Panc1 (cell line): ENCODE results near the gene DPEP1. TPM values are rescaled to one million over a fixed set of nuclear protein-coding genes. Genes with fewer than 3 reads are reported as not detected.

Experiments used
- ATAC-seq: fragments of 200-7000 bp; cut with Tn5 transposase; 2 replicates; pipeline ENCODE4 v1.9.1; 2020; ENCODE audit warnings: mild to moderate bottlenecking, moderate library complexity
- BruUV-seq: library from RNA; stranded (reverse); fragments of 400-500 nt; replicated peaks from 2 replicates; lab custom pipeline; 2021; lab: Mats Ljungman, UMichigan
- CTCF ChIA-PET: fragments of 300-600 bp; sonication (Branson Sonifier 250); formaldehyde crosslinking; loops from one replicate; lab custom pipeline; 2022; ENCODE audit warnings: antibody characterized with exemption; lab: Charles Lee
- POLR2A ChIA-PET: fragments of 300-600 bp; sonication (Branson Sonifier 250); formaldehyde crosslinking; loops from one replicate; lab custom pipeline; 2022; ENCODE audit warnings: antibody characterized with exemption; lab: Charles Lee
- DNase-seq: peaks from one replicate; pipeline ENCODE4 v3.0.0-alpha.2; 2010; ENCODE audit warnings: low read depth, low spot score
- H3K27ac ChIP-seq: 2 replicates; pipeline ENCODE4 v1.5.1; 2011; ENCODE audit warnings: mild to moderate bottlenecking, low read length, inconsistent platforms
- H3K27me3 ChIP-seq: fragments of 200-500 bp; sonication (Bioruptor generic); 2 replicates; pipeline ENCODE4 v1.6.0; 2014; ENCODE audit warnings: low read length, inconsistent platforms; ENCODE audit not compliant: control insufficient read depth, insufficient read depth
- H3K36me3 ChIP-seq: fragments of 200-500 bp; sonication (Bioruptor generic); 2 replicates; pipeline ENCODE4 v1.5.1; 2014; ENCODE audit warnings: inconsistent platforms, mild to moderate bottlenecking, low read length, moderate library complexity; ENCODE audit not compliant: control insufficient read depth, insufficient read depth
- H3K4me1 ChIP-seq: 2 replicates; pipeline ENCODE4 v1.5.1; 2011; ENCODE audit warnings: inconsistent platforms, mild to moderate bottlenecking, low read length, moderate library complexity; ENCODE audit not compliant: control insufficient read depth, insufficient read depth
- H3K4me3 ChIP-seq, 2 experiments: 2 replicates each; pipeline ENCODE4 v1.5.1; 2011 to 2012; ENCODE audit warnings: low read depth in 2 of 2, low read length in 2 of 2, mild to moderate bottlenecking in 2 of 2, inconsistent platforms in 1 of 2, moderate library complexity in 1 of 2
- H3K9me3 ChIP-seq: fragments of 200-500 bp; sonication (Bioruptor generic); 2 replicates; pipeline ENCODE4 v1.5.1; 2014; ENCODE audit warnings: low read depth, mild to moderate bottlenecking, inconsistent platforms, low read length, moderate library complexity; ENCODE audit not compliant: control insufficient read depth, insufficient read depth
- POLR2AphosphoS5 ChIP-seq: IDR thresholded peaks from 2 replicates; pipeline ENCODE4 v1.6.1; 2012; ENCODE audit warnings: mild to moderate bottlenecking, low read depth, low read length, moderate library complexity
- SIN3A ChIP-seq: IDR thresholded peaks from 2 replicates; pipeline ENCODE4 v1.6.1; 2012; ENCODE audit warnings: low read depth, mild to moderate bottlenecking, low read length, moderate library complexity, borderline replicate concordance; ENCODE audit not compliant: insufficient read depth
- TCF7L2 ChIP-seq: IDR thresholded peaks from 2 replicates; pipeline ENCODE4 v1.6.1; 2011; ENCODE audit warnings: mild to moderate bottlenecking, low read depth, low read length, inconsistent platforms
- in situ Hi-C: cut with HindIII; loops from 2 replicates; pipeline ENCODE4 v1.10.0; 2016; ENCODE audit warnings: low sequenced_read_pairs, low pct_unique_long_range_greater_than_20kb
- intact Hi-C: fragments of 100-400 bp; cut with micrococcal nuclease; formaldehyde crosslinking; loops from one replicate; pipeline ENCODE4 v1.10.0; 2022; ENCODE audit not compliant: unreplicated experiment
- total RNA-seq: library from RNA; stranded (reverse); gene quantifications from one replicate; pipeline ENCODE4 v1.2.1, GENCODE V29; 2021; ENCODE audit not compliant: unreplicated experiment
- TF ChIP-seq, protein P1 (sequence below): fragments of 450-650 bp; IDR thresholded peaks from 2 replicates; pipeline ENCODE4 v1.5.1; 2017; ENCODE audit warnings: mild to moderate bottlenecking
- TF ChIP-seq, protein P2 (sequence below), 2 experiments: IDR thresholded peaks; 2 replicates each; pipeline ENCODE4 v1.6.1; 2011 to 2012; ENCODE audit warnings: low read depth in 2 of 2, control low read depth in 1 of 2, low read length in 1 of 2, mild to moderate bottlenecking in 1 of 2, moderate library complexity in 1 of 2; ENCODE audit not compliant: insufficient read depth in 1 of 2

The DPEP1 gene
- total RNA-seq, 1 experiment from 2014 or later = 0.18 TPM

DNA sequence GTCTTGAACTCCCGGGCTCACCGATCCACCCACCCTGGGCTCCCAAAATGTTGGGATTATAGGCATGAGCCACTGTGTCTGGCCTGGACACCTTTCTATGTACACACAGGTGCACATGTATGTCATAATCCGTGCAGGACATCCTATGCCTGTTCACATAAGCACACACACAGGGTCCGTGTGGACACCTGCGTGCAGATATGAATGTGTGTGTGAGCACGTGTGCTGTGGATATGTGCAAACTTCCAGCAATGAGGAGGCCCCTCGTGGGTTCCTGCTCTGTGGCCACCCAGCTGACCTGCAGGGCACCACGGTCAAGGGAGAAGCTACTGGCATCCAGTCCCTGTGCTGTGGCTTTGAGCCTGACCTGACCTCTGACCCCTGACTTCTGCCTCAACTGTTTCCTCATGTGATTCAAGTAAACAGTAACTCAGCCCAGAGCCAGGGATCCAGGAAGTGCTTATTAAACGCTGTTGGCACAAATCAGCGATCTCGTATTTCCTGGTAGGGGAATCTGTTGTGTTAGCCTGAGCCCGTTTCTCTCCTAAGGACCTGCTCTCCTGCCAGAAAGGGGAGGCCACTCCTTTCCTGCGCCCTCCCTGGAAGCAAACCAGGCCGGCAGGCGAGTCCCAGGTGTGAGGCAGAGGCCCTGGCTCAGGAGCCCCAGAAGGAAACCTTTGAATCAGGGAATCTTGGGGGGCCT lies 31.4 kb upstream of the DPEP1 start:
- DNase-seq (no peak), ATAC-seq (peak; percentile 18; the same call in 1 of the 2 replicates)
- Histone ChIP-seq H3K36me3 (no peaks in the 10 kb centered on the region), H3K9me3 (no peaks in the 10 kb centered on the region), H3K4me1 (peaks cover 11% of the 10 kb centered on the region), H3K27ac (no peak overlapping the region), H3K4me3 (no peak overlapping the region), H3K27me3 (no peaks in the 10 kb centered on the region)
- intact Hi-C loops = no loop called here
- in situ Hi-C loops = no loop called here
- no peak for TF ChIP-seq POLR2AphosphoS5
- TF ChIP-seq, protein P1, sequence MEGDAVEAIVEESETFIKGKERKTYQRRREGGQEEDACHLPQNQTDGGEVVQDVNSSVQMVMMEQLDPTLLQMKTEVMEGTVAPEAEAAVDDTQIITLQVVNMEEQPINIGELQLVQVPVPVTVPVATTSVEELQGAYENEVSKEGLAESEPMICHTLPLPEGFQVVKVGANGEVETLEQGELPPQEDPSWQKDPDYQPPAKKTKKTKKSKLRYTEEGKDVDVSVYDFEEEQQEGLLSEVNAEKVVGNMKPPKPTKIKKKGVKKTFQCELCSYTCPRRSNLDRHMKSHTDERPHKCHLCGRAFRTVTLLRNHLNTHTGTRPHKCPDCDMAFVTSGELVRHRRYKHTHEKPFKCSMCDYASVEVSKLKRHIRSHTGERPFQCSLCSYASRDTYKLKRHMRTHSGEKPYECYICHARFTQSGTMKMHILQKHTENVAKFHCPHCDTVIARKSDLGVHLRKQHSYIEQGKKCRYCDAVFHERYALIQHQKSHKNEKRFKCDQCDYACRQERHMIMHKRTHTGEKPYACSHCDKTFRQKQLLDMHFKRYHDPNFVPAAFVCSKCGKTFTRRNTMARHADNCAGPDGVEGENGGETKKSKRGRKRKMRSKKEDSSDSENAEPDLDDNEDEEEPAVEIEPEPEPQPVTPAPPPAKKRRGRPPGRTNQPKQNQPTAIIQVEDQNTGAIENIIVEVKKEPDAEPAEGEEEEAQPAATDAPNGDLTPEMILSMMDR = no peak
- TF ChIP-seq SIN3A = no peak
- TF ChIP-seq, protein P2, sequence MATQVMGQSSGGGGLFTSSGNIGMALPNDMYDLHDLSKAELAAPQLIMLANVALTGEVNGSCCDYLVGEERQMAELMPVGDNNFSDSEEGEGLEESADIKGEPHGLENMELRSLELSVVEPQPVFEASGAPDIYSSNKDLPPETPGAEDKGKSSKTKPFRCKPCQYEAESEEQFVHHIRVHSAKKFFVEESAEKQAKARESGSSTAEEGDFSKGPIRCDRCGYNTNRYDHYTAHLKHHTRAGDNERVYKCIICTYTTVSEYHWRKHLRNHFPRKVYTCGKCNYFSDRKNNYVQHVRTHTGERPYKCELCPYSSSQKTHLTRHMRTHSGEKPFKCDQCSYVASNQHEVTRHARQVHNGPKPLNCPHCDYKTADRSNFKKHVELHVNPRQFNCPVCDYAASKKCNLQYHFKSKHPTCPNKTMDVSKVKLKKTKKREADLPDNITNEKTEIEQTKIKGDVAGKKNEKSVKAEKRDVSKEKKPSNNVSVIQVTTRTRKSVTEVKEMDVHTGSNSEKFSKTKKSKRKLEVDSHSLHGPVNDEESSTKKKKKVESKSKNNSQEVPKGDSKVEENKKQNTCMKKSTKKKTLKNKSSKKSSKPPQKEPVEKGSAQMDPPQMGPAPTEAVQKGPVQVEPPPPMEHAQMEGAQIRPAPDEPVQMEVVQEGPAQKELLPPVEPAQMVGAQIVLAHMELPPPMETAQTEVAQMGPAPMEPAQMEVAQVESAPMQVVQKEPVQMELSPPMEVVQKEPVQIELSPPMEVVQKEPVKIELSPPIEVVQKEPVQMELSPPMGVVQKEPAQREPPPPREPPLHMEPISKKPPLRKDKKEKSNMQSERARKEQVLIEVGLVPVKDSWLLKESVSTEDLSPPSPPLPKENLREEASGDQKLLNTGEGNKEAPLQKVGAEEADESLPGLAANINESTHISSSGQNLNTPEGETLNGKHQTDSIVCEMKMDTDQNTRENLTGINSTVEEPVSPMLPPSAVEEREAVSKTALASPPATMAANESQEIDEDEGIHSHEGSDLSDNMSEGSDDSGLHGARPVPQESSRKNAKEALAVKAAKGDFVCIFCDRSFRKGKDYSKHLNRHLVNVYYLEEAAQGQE (IDR thresholded peaks at IDR 0.05; ENCODE audit: insufficient read depth in 1 of 2, low read depth in 2 of 2, low read length in 1 of 2) = no peak
- TF ChIP-seq TCF7L2 = no peak
- ChIA-PET POLR2A (interaction anchor here (0.6 kb wide), 1 partner anchor 19 kb away, joined by 4 read pairs; no protein-coding TSS in a partner anchor), CTCF (no interaction called here)
- BruUV-seq = no TSS peak

DNA sequence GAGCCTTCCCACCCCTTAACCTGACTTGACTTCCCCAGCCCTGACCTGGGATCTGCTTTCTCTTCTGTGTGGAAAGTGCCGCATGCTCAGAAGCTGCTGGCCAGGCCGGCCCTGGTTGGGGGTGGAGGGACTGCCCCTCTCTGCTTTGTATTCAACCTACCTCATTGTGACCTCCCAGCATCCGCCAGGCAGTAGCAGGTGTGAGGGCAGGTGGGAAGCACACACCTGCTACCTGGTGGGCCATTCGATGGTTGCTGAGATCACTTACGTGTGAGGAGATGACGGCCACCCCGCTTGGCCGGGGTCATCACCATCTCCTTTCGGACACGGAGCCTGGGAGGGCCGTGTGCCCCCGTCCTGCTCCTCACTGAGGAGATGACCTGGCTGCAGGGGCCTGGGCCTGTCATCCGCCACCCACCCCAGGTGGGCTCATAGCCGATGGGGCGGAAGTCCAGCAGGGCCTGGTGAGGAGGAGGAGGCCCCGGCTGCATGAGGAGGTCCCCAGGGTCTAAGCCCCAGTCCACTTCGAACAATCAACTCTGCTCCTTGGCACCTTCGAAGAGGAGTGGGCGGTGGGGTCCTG lies 30.7 kb upstream of the DPEP1 start:
- ChIA-PET CTCF (no interaction called here), POLR2A (no interaction called here)
- Histone ChIP-seq H3K36me3 (no peaks in the 10 kb centered on the region), H3K9me3 (no peaks in the 10 kb centered on the region), H3K4me3 (no peak overlapping the region), H3K4me1 (peaks cover 11% of the 10 kb centered on the region), H3K27me3 (no peaks in the 10 kb centered on the region), H3K27ac (no peak overlapping the region)
- no TSS peak for BruUV-seq
- in situ Hi-C loops = no loop called here
- no peak for DNase-seq
- intact Hi-C loops = no loop called here
- no peak for ATAC-seq
- TF ChIP-seq POLR2AphosphoS5 = no peak
- no peak for TF ChIP-seq TCF7L2
- TF ChIP-seq, protein P2 (IDR thresholded peaks at IDR 0.05; ENCODE audit: insufficient read depth in 1 of 2, low read depth in 2 of 2, low read length in 1 of 2) = no peak
- TF ChIP-seq, protein P1 = no peak
- TF ChIP-seq SIN3A = no peak
